Karpas-422 (cell line): Measurements from ENCODE around the gene CNPY3. TPM values are rescaled to one million over a fixed set of nuclear protein-coding genes. Genes with fewer than 3 reads are reported as not detected.

ENCODE experiments used
- DNase-seq: peaks from one replicate; pipeline ENCODE4 v3.0.0-alpha.2; 2015
- H2AFZ ChIP-seq: fragments of 200-600 bp; sonication (generic); 2 replicates; pipeline ENCODE4 v1.6.1; 2014; ENCODE audit warnings: antibody characterized with exemption, low read length, mixed read lengths
- H3K27ac ChIP-seq: fragments of 200-600 bp; sonication (generic); 2 replicates; pipeline ENCODE4 v1.5.1; 2014; ENCODE audit warnings: mild to moderate bottlenecking, low read length, moderate library complexity
- H3K27me3 ChIP-seq: fragments of 200-600 bp; sonication (generic); 2 replicates; pipeline ENCODE4 v1.6.1; 2014; ENCODE audit warnings: low read length, mixed read lengths
- H3K36me3 ChIP-seq: fragments of 200-600 bp; sonication (generic); 2 replicates; pipeline ENCODE4 v1.6.1; 2014; ENCODE audit warnings: low read length, mixed read lengths; ENCODE audit not compliant: insufficient read depth
- H3K4me1 ChIP-seq: fragments of 200-600 bp; sonication (generic); 2 replicates; pipeline ENCODE4 v1.6.1; 2014; ENCODE audit warnings: mild to moderate bottlenecking, low read length, mixed read lengths
- H3K4me2 ChIP-seq: fragments of 200-600 bp; sonication (generic); 2 replicates; pipeline ENCODE4 v1.6.1; 2014; ENCODE audit warnings: low read length, low read depth, mild to moderate bottlenecking; ENCODE audit not compliant: poor library complexity, severe bottlenecking
- H3K4me3 ChIP-seq: fragments of 200-600 bp; sonication (generic); 2 replicates; pipeline ENCODE4 v1.5.1; 2014; ENCODE audit warnings: mild to moderate bottlenecking, antibody characterized with exemption, low read length, mixed read lengths
- H3K79me2 ChIP-seq: fragments of 200-600 bp; sonication (generic); 2 replicates; pipeline ENCODE4 v1.6.1; 2014; ENCODE audit warnings: mild to moderate bottlenecking, low read length, mixed read lengths
- H3K9ac ChIP-seq: fragments of 200-600 bp; sonication (generic); 2 replicates; pipeline ENCODE4 v1.6.0; 2014; ENCODE audit warnings: low read length
- H3K9me2 ChIP-seq: fragments of 200-600 bp; sonication (generic), shearing (Covaris generic); replicated peaks from 2 replicates; pipeline ENCODE4 v1.6.0; 2014; ENCODE audit warnings: mild to moderate bottlenecking, low read length, moderate library complexity; ENCODE audit not compliant: insufficient read depth
- H3K9me3 ChIP-seq: fragments of 300-700, 200-600 bp; sonication (generic); 2 replicates; pipeline ENCODE4 v1.6.1; 2014; ENCODE audit warnings: low read length, mixed read lengths
- H4K20me1 ChIP-seq: fragments of 200-600 bp; sonication (generic); 2 replicates; pipeline ENCODE4 v1.6.1; 2014; ENCODE audit warnings: mild to moderate bottlenecking, antibody characterized with exemption, low read length, low read depth; ENCODE audit not compliant: insufficient read depth
- total RNA-seq: library from RNA; depleted of rRNA; stranded (reverse); fragments of >200 nt; shearing (Covaris generic); gene quantifications from 2 replicates; pipeline ENCODE4 v1.2.3, GENCODE V29; 2014; ENCODE audit warnings: low replicate concordance

The CNPY3 gene
- total RNA-seq, 1 experiment from 2014 or later = 33.7 TPM

DNA sequence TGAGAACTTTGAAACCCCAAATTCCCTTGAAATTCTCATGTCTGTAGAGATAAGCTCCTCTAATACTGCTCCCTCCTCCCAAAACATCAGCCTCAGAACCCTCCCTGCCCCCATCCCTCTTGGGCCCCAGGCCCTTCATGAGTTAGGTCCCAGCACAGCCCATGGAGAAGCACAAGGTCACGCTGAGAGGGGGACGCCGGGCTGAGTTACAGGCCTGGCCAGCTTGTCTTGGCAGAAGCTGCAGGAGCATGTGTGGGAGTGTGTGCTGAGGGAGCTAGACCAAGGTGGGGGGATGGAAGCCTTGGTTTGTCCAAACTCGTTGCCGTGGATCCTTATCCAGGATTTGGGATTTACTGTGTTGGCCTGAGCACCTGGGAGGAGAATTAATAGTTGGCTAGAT lies 21.9 kb upstream of the CNPY3 start:
- Histone ChIP-seq H3K4me2 (no peak overlapping the region), H3K36me3 (no peaks in the 10 kb centered on the region), H3K9me3 (no peaks in the 10 kb centered on the region), H3K27ac (no peak overlapping the region), H3K27me3 (no peaks in the 10 kb centered on the region), H3K9me2 (no peaks in the 10 kb centered on the region), H3K79me2 (no peaks in the 10 kb centered on the region), H2AFZ (no peak overlapping the region), H3K4me3 (no peak overlapping the region), H3K4me1 (peaks cover 12% of the 10 kb centered on the region), H4K20me1 (no peaks in the 10 kb centered on the region), H3K9ac (no peak overlapping the region)
- no peak for DNase-seq

DNA sequence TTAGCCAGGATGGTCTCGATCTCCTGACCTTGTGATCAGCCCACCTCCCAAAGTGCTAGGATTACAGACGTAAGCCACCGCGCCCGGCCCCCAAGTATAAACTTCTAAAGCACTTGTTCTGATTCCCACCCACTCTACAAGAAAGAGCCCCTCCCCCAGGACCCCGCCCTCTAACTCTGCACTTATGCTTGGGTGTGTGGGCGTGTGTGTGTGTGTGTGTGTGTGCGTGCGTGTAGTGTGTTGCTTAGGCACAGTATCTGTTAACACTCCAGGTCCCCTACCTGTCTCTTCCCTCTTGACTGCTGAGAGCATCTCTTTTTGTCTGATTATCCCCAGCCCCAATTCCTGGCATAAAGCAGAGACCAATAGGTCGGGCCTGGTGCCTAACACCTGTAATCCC lies 19.4 kb upstream of the CNPY3 start:
- Histone ChIP-seq H4K20me1 (no peaks in the 10 kb centered on the region), H3K27me3 (no peaks in the 10 kb centered on the region), H3K4me2 (no peak overlapping the region), H3K9me2 (no peaks in the 10 kb centered on the region), H3K9me3 (no peaks in the 10 kb centered on the region), H3K79me2 (no peaks in the 10 kb centered on the region), H3K27ac (no peak overlapping the region), H2AFZ (no peak overlapping the region), H3K9ac (no peak overlapping the region), H3K36me3 (no peaks in the 10 kb centered on the region), H3K4me1 (no peaks in the 10 kb centered on the region), H3K4me3 (no peak overlapping the region)
- no peak for DNase-seq

DNA sequence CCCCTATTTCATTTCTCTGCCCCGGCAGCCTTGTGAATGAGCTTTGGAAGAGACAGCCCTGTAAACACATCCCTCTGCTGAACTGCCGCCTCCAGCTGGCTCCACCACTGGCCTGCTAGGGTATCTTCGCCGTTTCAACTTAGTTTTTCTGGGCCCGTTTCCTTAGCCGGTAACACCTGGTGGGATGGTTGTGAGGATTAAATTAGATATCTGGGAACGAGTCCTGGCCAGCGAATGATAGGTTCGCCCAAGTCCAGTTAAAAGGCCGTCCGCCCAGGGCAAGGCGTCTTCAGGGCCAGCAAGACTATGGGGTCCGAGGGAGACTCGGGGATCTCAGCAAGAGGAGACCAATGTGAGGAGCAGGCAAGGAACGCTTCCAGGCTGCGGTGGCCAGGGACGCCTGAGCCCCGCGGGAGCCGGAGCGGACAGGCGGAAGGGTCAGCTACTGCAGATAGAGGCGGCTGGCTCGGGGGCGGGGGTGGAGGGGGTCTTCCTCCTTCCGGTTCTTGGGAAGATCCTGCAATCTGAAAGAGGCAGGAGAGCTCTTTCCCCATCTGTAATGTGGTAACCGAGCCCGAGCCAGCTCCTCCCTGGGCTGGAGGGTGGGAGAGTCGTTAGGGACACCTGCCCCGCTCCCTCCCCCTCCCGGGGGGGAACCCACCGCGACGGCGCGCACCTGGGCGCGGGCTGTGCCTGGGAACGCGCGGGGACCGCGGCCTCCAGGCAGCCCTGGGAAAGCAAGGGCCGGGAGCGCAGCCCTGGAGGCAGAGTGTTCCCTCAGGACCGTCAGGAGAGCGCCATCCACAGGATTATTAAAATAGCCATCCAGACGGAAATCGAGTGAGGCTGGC lies 17.9 kb upstream of the CNPY3 start:
- no peaks in the 10 kb centered on the region for H3K79me2 ChIP-seq
- no peaks in the 10 kb centered on the region for H4K20me1 ChIP-seq
- DNase-seq = no peak
- no peak overlapping the region for H3K4me3 ChIP-seq
- H3K4me1 ChIP-seq = peaks cover 2% of the 10 kb centered on the region; the same call in 1 of the 2 replicates
- no peaks in the 10 kb centered on the region for H3K27me3 ChIP-seq
- H3K9me3 ChIP-seq = no peaks in the 10 kb centered on the region
- no peaks in the 10 kb centered on the region for H3K36me3 ChIP-seq
- H3K9me2 ChIP-seq = no peaks in the 10 kb centered on the region
- H3K27ac ChIP-seq = no peak overlapping the region
- H3K4me2 ChIP-seq = no peak overlapping the region
- H3K9ac ChIP-seq = no peak overlapping the region
- no peak overlapping the region for H2AFZ ChIP-seq

DNA sequence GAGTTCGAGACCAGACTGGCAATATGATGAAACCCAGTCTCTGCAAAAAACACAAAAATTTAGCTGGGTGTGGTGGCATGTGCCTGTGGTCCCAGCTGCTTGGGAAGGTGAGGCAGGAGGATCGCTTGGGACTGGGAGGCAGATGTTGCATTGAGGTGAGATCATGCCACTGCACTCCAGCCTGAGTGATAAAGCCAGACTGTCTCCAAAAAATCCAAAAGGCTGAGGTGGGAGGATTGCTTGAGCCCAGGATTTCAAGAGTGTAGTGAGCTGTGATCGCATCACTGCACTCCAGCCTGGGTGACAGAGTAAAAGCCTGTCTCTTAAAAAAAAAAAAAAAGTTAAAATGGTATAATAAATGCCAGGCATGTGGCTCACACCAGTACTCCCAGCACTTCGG lies 14.7 kb upstream of the CNPY3 start:
- Histone ChIP-seq H3K27me3 (no peaks in the 10 kb centered on the region), H3K9ac (no peak overlapping the region), H4K20me1 (no peaks in the 10 kb centered on the region), H2AFZ (no peak overlapping the region), H3K9me3 (no peaks in the 10 kb centered on the region), H3K4me1 (peaks cover 2% of the 10 kb centered on the region; the same call in 1 of the 2 replicates), H3K4me3 (no peak overlapping the region), H3K79me2 (no peaks in the 10 kb centered on the region), H3K9me2 (no peaks in the 10 kb centered on the region), H3K4me2 (no peak overlapping the region), H3K36me3 (no peaks in the 10 kb centered on the region), H3K27ac (no peak overlapping the region)
- no peak for DNase-seq

DNA sequence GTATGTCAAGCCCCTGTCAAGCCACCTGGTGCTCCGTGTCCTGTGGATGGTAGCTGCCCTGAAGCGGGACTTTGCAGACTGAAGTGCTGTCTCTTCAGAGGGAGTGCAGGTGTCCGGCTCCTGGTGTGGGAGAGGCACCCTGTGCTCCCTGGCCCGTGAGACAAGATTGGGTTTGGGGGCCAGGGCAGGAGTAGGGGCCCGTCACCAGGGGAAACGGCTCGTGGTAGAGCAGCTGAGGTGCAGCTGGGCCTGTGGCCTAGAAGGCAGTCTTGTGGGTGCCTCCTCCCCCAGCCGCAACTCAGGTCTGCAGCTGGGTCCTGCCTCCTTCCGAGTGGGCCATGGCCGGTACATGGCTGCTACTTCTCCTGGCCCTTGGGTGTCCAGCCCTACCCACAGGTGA lies 13.5 kb upstream of the CNPY3 start, which contains the start of gene PTCRA:
Gene PTCRA, plus strand, starts transcription at position 322 of the 400 bp plus-strand sequence. Its CDS starts 17 bp downstream, at position 339.
- Histone ChIP-seq H3K79me2 (no peaks in the 10 kb centered on the region), H3K4me1 (peaks cover 2% of the 10 kb centered on the region; the same call in 1 of the 2 replicates), H3K4me2 (no peak within 1 kb of the TSS), H3K9me2 (no peaks in the 10 kb centered on the region), H3K27ac (no peak within 1 kb of the TSS), H3K4me3 (no peak within 1 kb of the TSS), H3K36me3 (no peaks in the 10 kb centered on the region), H3K9ac (no peak within 1 kb of the TSS), H3K27me3 (no peaks in the 10 kb centered on the region), H3K9me3 (no peaks in the 10 kb centered on the region), H4K20me1 (no peaks in the 10 kb centered on the region), H2AFZ (no peak within 1 kb of the TSS)
- no peak for DNase-seq

DNA sequence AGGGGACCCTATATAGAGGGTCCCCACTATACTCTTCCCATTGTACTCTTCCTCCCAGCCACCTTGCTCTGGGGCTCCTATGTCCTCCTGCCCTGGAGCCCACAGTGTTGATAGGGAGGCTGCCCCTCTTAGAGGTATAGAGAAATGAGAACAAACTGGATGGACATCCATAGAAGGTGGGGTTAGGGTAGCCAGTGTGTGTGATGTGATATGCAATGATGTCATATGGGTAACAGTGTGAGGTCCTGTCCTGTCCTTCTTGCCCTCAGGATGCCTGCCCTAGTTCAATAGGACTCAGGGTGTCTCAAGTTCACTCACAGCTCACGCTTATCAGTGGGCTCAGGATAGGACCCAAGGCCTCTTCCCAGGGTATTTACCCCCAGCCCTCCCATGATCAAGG lies 13.0 kb upstream of the CNPY3 start:
- H4K20me1 ChIP-seq = no peaks in the 10 kb centered on the region
- H3K4me3 ChIP-seq = no peak overlapping the region
- H3K27ac ChIP-seq = no peak overlapping the region
- no peak overlapping the region for H3K9ac ChIP-seq
- no peaks in the 10 kb centered on the region for H3K9me2 ChIP-seq
- no peak for DNase-seq
- no peak overlapping the region for H3K4me2 ChIP-seq
- H3K36me3 ChIP-seq = no peaks in the 10 kb centered on the region
- H2AFZ ChIP-seq = no peak overlapping the region
- no peaks in the 10 kb centered on the region for H3K79me2 ChIP-seq
- no peaks in the 10 kb centered on the region for H3K27me3 ChIP-seq
- H3K9me3 ChIP-seq = no peaks in the 10 kb centered on the region
- H3K4me1 ChIP-seq = peaks cover 2% of the 10 kb centered on the region; the same call in 1 of the 2 replicates

DNA sequence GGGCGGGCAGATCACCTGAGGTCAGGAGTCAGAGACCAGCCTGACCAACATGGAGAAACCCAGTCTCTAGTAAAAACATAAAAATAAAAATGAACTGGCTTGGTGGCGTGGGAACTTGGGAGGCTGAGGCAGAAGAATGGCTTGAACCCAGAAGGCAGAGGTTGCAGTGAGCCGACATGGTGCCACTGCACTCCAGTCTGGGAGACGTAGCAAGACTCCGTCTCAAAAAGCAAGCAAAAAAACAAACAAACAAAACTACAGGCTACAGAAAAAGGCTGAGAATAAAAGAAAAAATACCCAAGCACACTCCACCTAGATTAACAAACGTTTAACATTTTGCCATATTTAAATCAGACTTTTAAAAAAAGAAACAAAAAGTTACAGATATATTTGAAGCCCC lies 7.5 kb upstream of the CNPY3 start:
- H3K4me2 ChIP-seq = no peak overlapping the region
- peaks cover 18% of the 10 kb centered on the region for H3K4me1 ChIP-seq
- no peak overlapping the region for H2AFZ ChIP-seq
- DNase-seq = no peak
- no peak overlapping the region for H3K27ac ChIP-seq
- no peak overlapping the region for H3K9ac ChIP-seq
- no peaks in the 10 kb centered on the region for H3K36me3 ChIP-seq
- H3K4me3 ChIP-seq = no peak overlapping the region
- H3K27me3 ChIP-seq = no peaks in the 10 kb centered on the region
- no peaks in the 10 kb centered on the region for H3K79me2 ChIP-seq
- H3K9me2 ChIP-seq = no peaks in the 10 kb centered on the region
- no peaks in the 10 kb centered on the region for H4K20me1 ChIP-seq
- no peaks in the 10 kb centered on the region for H3K9me3 ChIP-seq

DNA sequence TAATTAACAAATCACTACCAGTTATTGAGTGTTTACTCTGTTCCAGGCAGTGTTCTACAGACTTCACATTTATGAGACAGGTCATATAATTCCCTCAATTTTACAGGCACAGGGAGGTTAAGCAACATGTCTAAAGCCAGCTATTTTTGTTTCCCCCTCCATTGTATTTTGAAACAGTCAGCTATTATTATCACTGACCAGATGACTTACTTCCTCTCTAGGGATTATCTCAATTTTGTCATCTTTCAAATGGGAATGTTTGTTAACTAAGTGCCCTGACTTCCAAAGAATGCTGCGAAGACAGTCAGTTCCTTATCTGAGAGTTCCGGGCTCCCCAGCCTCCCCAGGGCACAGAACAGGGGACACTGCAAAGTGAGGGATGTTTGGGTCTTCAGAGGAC lies 5.6 kb upstream of the CNPY3 start:
- H3K9ac ChIP-seq = no peak overlapping the region

More for the DNA sequence above, 5.6 kb upstream of the CNPY3 start:
- no peak overlapping the region for H3K4me2 ChIP-seq
- no peaks in the 10 kb centered on the region for H3K36me3 ChIP-seq
- H3K4me1 ChIP-seq = peaks cover 25% of the 10 kb centered on the region
- H3K4me3 ChIP-seq = no peak overlapping the region
- H2AFZ ChIP-seq = no peak overlapping the region
- no peaks in the 10 kb centered on the region for H3K9me3 ChIP-seq
- no peaks in the 10 kb centered on the region for H4K20me1 ChIP-seq
- H3K27me3 ChIP-seq = no peaks in the 10 kb centered on the region
- H3K27ac ChIP-seq = no peak overlapping the region
- H3K79me2 ChIP-seq = no peaks in the 10 kb centered on the region
- 0 out of 2 replicates have a peak, but pooled peaks cover 2% of the 10 kb centered on the region for H3K9me2 ChIP-seq
- DNase-seq = no peak
